ENCODE results near the gene SYNPO2.
"Not testable (repeated sequence)": the region's sequence is repeated elsewhere in the genome, so short reads cannot be mapped to it uniquely, and the experiment has no call there.

SYNPO2 gene

DNA sequence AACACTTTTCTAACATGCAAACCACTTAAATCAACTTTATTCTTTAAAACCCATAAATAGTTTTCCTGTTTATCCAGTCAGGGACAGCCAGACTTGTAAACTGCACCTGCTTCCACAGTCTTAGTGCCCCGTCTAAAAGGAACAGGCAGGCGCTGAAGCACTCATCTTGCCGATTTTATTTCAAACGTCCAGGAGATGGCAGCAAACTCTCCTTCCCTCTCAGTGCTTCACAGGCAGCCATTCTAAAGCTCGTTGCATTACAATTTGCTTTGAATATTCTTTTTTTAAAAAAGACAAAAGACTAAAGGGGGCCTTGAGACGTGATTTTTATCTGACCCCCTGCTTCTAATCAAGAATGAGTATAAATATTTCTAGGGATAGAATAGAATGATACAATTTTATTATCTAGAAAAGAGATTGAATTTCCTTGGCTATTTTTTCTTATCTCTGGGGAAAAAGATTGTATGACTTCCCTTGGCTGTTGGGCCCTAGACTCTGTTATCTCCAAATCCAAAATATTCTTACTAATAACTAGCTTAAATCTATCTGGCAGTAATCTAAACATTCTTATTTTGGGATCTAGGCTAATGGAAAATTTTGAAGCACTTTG, 153.4 kb downstream of the SYNPO2 start:
- Mint-ChIP-seq H3K36me3 (ENCODE audit: low read depth) (no peaks in the 10 kb centered on the region), H3K27me3 (no peaks in the 10 kb centered on the region), H3K27ac (no peak overlapping the region), H3K9me3 (no peaks in the 10 kb centered on the region), H3K4me3 (no peak overlapping the region), H3K4me1 (ENCODE audit: low read depth) (peaks cover 5% of the 10 kb centered on the region)

- Mint-ChIP-seq H3K27ac (no peak overlapping the region), H3K27me3 (peaks cover 3% of the 10 kb centered on the region), H3K9me3 (no peaks in the 10 kb centered on the region), H3K36me3 (ENCODE audit: low read depth) (no peaks in the 10 kb centered on the region), H3K4me1 (ENCODE audit: low read depth) (no peaks in the 10 kb centered on the region), H3K4me3 (no peak overlapping the region)
Measured at GRCh38 chr4:119046263-119046662, 157.6 kb downstream of the SYNPO2 start.

GRCh38 chr4:119047059-119047458, 158.4 kb downstream of the SYNPO2 start:
- not testable (repeated sequence) for H3K4me3 Mint-ChIP-seq; H3K4me1 Mint-ChIP-seq (ENCODE audit: low read depth); H3K27me3 Mint-ChIP-seq; H3K36me3 Mint-ChIP-seq (ENCODE audit: low read depth); H3K9me3 Mint-ChIP-seq; H3K27ac Mint-ChIP-seq

- Mint-ChIP-seq H3K27ac (no peak overlapping the region), H3K27me3 (peaks cover 3% of the 10 kb centered on the region), H3K4me3 (no peak overlapping the region), H3K9me3 (no peaks in the 10 kb centered on the region), H3K36me3 (ENCODE audit: low read depth) (no peaks in the 10 kb centered on the region), H3K4me1 (ENCODE audit: low read depth) (no peaks in the 10 kb centered on the region)
Measured at GRCh38 chr4:119048446-119048845, 159.8 kb downstream of the SYNPO2 start.

DNA sequence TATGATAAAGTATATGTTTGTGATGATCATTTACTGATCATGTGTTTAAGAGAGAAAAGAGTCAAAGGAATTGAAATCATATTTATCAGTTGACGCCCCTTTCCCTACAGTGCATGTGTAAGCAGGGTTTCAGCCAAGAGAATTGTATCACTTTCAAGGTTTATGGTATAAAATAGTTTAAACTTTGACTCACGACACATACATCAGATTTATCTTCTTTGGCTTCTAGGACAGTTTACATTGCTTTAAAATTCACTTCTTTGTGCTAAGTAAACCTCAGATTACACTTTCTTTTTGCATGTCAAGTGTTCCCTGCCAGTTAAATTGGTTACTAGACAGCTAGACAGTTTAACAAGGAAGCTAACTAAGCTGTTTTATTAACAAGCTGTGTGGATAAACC, 160.7 kb downstream of the SYNPO2 start:
- no peak overlapping the region for H3K4me3 Mint-ChIP-seq

GRCh38 chr4:119050527-119051090, 162.0 kb downstream of the SYNPO2 start:
- H3K9me3 Mint-ChIP-seq: no peaks in the 10 kb centered on the region
- H3K36me3 Mint-ChIP-seq (ENCODE audit: low read depth): no peaks in the 10 kb centered on the region
- peaks cover 3% of the 10 kb centered on the region for H3K27me3 Mint-ChIP-seq
- H3K4me1 Mint-ChIP-seq (ENCODE audit: low read depth): no peaks in the 10 kb centered on the region
- no peak overlapping the region for H3K27ac Mint-ChIP-seq
- no peak overlapping the region for H3K4me3 Mint-ChIP-seq

More for the DNA sequence above, 160.7 kb downstream of the SYNPO2 start:
- H3K27me3 Mint-ChIP-seq: peaks cover 3% of the 10 kb centered on the region
- no peaks in the 10 kb centered on the region for H3K9me3 Mint-ChIP-seq
- H3K27ac Mint-ChIP-seq: no peak overlapping the region
- H3K4me1 Mint-ChIP-seq (ENCODE audit: low read depth): no peaks in the 10 kb centered on the region
- no peaks in the 10 kb centered on the region for H3K36me3 Mint-ChIP-seq (ENCODE audit: low read depth)

DNA sequence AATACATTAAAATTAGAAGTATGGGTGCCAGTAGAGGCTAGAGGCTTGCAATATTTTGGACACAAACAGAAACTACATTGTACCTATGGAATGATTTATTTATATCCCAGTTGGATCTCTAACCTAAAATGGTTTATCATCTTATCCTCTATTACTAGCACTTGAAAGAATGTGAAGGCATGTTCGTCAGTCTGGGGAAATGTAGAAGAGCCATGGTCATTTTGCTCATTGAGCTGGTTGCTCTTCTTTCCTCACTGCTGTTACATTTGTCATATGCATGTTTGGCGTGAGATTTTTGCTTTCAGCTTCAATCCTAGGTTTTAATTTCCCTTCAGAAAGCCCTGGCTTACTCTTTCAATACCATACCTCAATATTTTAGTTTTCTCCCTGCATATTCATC, 164.6 kb downstream of the SYNPO2 start:
- Mint-ChIP-seq H3K36me3 (ENCODE audit: low read depth) (no peaks in the 10 kb centered on the region), H3K4me1 (ENCODE audit: low read depth) (no peaks in the 10 kb centered on the region), H3K4me3 (no peak overlapping the region), H3K27me3 (peaks cover 3% of the 10 kb centered on the region), H3K27ac (no peak overlapping the region), H3K9me3 (no peaks in the 10 kb centered on the region)

DNA sequence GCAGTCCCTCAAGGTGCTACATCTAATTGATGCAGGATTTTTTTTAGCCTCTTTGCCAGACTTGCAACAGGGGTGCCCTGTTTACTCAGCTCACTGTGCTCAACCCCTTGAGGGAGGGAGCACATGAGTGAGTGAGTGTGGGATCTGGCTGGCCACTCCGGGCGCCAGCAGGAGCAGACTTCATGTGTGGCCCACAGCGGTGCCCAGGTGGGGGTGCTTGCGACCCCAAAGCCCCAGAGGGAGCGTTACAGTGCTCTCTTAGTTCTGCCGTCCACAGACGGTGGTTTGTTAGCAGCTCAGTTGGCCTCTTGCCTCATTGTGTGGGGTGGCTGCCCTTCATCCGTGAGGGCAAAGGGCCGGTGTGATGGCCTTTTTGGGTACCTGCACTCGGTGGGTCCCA, 165.3 kb downstream of the SYNPO2 start:
- H3K4me1 Mint-ChIP-seq (ENCODE audit: low read depth): no peaks in the 10 kb centered on the region
- no peaks in the 10 kb centered on the region for H3K9me3 Mint-ChIP-seq
- no peaks in the 10 kb centered on the region for H3K36me3 Mint-ChIP-seq (ENCODE audit: low read depth)
- H3K27ac Mint-ChIP-seq: no peak overlapping the region
- H3K4me3 Mint-ChIP-seq: no peak overlapping the region
- H3K27me3 Mint-ChIP-seq: peaks cover 3% of the 10 kb centered on the region

GRCh38 chr4:119057417-119057816, 168.8 kb downstream of the SYNPO2 start:
- no peak overlapping the region for H3K4me3 Mint-ChIP-seq
- no peaks in the 10 kb centered on the region for H3K4me1 Mint-ChIP-seq (ENCODE audit: low read depth)
- H3K36me3 Mint-ChIP-seq (ENCODE audit: low read depth): no peaks in the 10 kb centered on the region

GRCh38 chr4:119059221-119059620, 170.6 kb downstream of the SYNPO2 start:
- peaks cover 3% of the 10 kb centered on the region for H3K27me3 Mint-ChIP-seq
- no peaks in the 10 kb centered on the region for H3K36me3 Mint-ChIP-seq (ENCODE audit: low read depth)
- no peaks in the 10 kb centered on the region for H3K9me3 Mint-ChIP-seq
- no peaks in the 10 kb centered on the region for H3K4me1 Mint-ChIP-seq (ENCODE audit: low read depth)
- no peak overlapping the region for H3K4me3 Mint-ChIP-seq
- H3K27ac Mint-ChIP-seq: no peak overlapping the region

More at GRCh38 chr4:119057417-119057816, 168.8 kb downstream of the SYNPO2 start:
- Mint-ChIP-seq H3K27me3 (peaks cover 3% of the 10 kb centered on the region), H3K9me3 (no peaks in the 10 kb centered on the region), H3K27ac (no peak overlapping the region)

GRCh38 chr4:119067125-119067524, 178.5 kb downstream of the SYNPO2 start:
- not testable (repeated sequence) for H3K4me1 Mint-ChIP-seq (ENCODE audit: low read depth); H3K9me3 Mint-ChIP-seq; H3K4me3 Mint-ChIP-seq; H3K36me3 Mint-ChIP-seq (ENCODE audit: low read depth); H3K27ac Mint-ChIP-seq
- peaks cover 11% of the 10 kb centered on the region for H3K27me3 Mint-ChIP-seq

- not testable (repeated sequence) for H3K4me3 Mint-ChIP-seq; H3K27ac Mint-ChIP-seq; H3K36me3 Mint-ChIP-seq (ENCODE audit: low read depth); H3K4me1 Mint-ChIP-seq (ENCODE audit: low read depth); H3K9me3 Mint-ChIP-seq
- H3K27me3 Mint-ChIP-seq: peaks cover 11% of the 10 kb centered on the region
Measured at GRCh38 chr4:119067670-119068360, 179.2 kb downstream of the SYNPO2 start.

GRCh38 chr4:119068529-119068962, 179.9 kb downstream of the SYNPO2 start:
- H3K4me1 Mint-ChIP-seq (ENCODE audit: low read depth): no peaks in the 10 kb centered on the region
- peaks cover 15% of the 10 kb centered on the region for H3K27me3 Mint-ChIP-seq
- H3K27ac Mint-ChIP-seq: no peak overlapping the region
- peaks cover 4% of the 10 kb centered on the region for H3K9me3 Mint-ChIP-seq
- H3K36me3 Mint-ChIP-seq (ENCODE audit: low read depth): no peaks in the 10 kb centered on the region
- H3K4me3 Mint-ChIP-seq: no peak overlapping the region

DNA sequence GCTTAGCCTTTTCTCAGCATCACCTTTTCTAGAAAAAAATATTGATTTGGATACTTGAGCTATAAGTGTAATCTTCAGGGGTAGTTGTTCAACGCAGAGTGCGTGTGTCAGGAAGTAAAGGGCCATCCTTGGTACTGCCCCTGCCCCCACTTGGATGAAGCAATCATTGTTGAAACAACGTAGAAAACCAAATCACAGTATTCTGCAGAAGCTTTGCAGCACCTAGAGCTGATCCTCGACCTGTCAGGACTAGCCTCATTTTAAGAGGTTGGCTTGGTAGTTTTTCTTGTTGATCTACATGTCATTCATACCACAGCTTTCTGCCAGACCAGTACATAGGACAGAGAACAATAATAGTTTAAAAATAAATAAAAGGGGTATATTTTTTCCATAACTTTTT, 181.6 kb downstream of the SYNPO2 start:
- peaks cover 4% of the 10 kb centered on the region for H3K9me3 Mint-ChIP-seq
- peaks cover 15% of the 10 kb centered on the region for H3K27me3 Mint-ChIP-seq
- H3K27ac Mint-ChIP-seq: no peak overlapping the region
- no peaks in the 10 kb centered on the region for H3K4me1 Mint-ChIP-seq (ENCODE audit: low read depth)
- H3K36me3 Mint-ChIP-seq (ENCODE audit: low read depth): no peaks in the 10 kb centered on the region
- no peak overlapping the region for H3K4me3 Mint-ChIP-seq

DNA sequence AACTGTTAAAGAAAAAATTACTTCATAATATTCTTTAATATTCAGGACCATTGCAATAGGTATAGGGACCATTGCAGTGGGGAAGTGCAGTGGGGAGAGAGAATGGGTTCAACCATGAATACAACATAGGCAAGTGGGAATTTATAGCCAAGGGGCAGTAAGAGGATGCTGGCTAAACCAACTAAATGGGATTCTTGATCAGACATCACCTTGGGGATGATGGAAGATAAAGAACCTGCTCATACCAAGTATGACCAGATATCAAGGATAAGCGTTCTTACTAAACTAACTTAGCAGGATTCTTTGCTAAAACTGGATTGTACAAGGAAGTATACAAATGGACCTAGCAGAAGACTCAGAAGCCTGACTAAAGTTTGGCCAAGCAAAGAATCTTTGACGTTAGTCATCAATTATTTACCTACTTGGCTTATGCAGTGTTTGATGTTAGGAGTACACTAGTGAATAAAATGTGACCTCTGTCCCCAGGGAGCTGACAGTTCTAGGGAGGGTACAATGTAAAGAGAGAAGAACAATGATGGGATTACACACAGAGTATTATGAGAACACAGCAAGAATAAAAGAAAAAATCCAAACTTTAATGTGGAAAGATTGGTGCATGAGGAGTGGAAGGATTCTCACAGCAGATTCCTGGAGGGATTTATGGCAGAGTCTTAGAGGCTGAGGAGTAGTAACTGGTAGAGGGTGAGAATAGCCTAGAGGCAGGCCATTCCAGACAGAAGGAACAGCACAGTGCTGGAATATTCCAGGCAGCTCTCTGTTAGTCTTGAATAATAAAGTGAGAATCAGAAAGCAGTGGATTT, 192.3 kb downstream of the SYNPO2 start:
- no peak overlapping the region for H3K27ac Mint-ChIP-seq
- no peaks in the 10 kb centered on the region for H3K4me1 Mint-ChIP-seq (ENCODE audit: low read depth)
- no peaks in the 10 kb centered on the region for H3K9me3 Mint-ChIP-seq
- H3K27me3 Mint-ChIP-seq: no peaks in the 10 kb centered on the region
- H3K36me3 Mint-ChIP-seq (ENCODE audit: low read depth): no peaks in the 10 kb centered on the region
- no peak overlapping the region for H3K4me3 Mint-ChIP-seq

Measured in stimulated activated naive CD8-positive, alpha-beta T cell treated with anti-CD3 and anti-CD28 coated beads, Interleukin-15, Interleukin-2, amounts not matched to agents 100 ng/mL and 50 ng/mL, for 24 hours (primary cell).